GM12874 (cell line): ENCODE measurements around the gene NR2C2AP.

Source experiments
- TF ChIP-seq, protein P1 (sequence below): IDR thresholded peaks from 2 replicates; pipeline ENCODE4 v1.5.1; 2011; ENCODE audit warnings: low read depth, mild to moderate bottlenecking, control low read depth, low read length, moderate library complexity; ENCODE audit not compliant: insufficient read depth

The NR2C2AP gene

DNA sequence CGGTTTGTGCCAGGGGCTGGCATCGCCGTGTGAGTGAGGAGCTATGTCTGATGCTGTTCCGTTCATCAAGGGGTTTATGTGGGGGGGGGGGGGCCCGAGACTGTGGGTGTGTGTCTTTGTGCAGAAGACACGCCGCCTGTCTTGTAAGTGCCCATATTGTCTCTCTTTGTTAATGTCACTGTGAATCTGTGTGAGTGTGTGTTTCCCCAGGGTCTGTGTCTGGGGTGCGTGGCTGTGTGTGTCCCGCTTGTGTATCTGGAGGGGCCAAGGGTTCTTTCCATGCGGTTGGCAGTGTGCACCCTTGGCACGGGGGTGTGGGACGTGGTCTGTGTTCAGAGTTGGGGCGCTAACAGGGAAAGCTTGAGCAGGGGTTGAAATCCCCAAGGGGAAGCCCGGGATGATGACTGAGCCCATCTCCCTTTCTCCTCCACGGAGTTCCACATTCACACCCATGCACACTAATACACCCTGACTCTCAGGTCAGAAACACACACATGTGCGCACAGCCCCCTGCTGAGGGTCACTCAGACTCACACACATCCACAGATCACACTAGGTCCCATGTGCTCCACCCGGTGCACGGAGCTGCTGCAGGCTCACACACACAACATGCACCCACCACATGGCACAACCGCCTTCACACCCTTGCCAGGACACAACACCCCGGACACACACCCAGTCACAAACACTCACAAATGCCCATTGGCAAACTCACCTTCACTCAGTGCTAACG, 10.4 kb upstream of the NR2C2AP start:
- TF ChIP-seq, protein P1, sequence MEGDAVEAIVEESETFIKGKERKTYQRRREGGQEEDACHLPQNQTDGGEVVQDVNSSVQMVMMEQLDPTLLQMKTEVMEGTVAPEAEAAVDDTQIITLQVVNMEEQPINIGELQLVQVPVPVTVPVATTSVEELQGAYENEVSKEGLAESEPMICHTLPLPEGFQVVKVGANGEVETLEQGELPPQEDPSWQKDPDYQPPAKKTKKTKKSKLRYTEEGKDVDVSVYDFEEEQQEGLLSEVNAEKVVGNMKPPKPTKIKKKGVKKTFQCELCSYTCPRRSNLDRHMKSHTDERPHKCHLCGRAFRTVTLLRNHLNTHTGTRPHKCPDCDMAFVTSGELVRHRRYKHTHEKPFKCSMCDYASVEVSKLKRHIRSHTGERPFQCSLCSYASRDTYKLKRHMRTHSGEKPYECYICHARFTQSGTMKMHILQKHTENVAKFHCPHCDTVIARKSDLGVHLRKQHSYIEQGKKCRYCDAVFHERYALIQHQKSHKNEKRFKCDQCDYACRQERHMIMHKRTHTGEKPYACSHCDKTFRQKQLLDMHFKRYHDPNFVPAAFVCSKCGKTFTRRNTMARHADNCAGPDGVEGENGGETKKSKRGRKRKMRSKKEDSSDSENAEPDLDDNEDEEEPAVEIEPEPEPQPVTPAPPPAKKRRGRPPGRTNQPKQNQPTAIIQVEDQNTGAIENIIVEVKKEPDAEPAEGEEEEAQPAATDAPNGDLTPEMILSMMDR: no peak

DNA sequence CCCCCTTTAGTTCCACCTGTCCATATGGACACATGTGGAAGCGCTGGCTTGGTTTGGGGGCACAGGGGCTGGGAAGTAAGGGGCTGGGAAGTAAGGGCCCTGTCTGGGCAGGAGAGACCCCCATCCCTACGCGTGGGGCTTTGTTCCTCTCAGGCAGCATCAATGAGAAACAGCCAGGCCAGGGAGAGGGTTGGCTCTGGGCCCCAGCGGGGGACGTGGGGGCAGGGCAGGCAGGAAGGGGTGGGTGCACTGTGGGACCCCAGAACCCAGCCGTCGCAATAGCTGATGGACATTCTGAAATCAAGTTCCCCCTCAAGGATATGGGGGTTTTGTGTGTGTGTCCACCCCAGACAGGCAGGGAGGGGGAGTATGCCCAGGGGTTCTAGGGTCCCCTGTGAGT, 9.7 kb upstream of the NR2C2AP start:
- TF ChIP-seq, protein P1: no peak

DNA sequence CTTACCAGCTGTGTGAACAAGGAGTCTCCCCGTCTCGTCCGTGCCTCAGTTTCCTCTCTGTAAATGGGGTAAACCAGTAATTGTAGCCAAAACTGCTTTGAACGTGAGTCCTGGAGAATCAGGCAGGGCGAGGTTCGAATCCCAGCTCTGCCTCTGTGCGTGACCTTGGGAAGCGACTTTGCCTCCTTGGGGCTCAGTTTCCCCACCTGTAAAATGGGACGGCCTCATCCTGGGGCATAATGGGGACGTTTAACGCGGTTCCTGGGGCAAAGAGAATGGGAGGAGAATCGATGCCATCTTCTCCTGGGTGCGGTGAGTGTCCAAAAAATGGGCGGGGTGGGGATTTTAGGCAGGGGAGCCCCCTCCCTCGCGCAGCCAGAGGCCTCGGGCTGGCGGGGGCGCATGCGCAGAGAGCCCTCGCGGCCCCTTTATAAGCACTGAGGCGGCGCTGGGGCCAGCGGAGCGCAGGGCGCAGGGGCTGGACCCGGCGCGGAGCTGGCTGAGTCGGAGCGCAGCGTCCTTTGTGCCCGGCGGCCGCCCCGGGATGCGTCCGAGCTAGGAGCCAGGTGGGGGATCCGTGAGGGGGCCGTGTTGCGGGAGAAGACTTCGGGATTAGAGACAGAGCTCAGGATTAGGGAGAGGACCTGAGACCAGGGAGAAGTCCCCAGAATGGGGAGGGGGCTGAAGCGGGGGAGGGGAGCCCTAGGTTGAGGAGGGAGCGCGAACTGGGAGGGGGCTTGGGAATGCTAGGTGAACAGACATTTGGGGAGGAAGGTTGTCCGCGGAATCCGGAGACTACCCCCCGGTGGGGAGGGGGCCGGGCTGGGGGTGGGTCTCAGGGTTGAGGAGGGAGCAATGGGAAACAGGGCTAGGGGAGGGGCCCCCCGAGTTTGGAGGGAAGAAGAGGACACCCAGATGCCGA, 8.5 kb upstream of the NR2C2AP start, which contains the start of gene NCAN:
Gene NCAN, plus strand, starts transcription at position 460 of the 922 bp plus-strand sequence. CDS start 4,996 bp downstream, outside the sequence.
- TF ChIP-seq, protein P1: no peak

DNA sequence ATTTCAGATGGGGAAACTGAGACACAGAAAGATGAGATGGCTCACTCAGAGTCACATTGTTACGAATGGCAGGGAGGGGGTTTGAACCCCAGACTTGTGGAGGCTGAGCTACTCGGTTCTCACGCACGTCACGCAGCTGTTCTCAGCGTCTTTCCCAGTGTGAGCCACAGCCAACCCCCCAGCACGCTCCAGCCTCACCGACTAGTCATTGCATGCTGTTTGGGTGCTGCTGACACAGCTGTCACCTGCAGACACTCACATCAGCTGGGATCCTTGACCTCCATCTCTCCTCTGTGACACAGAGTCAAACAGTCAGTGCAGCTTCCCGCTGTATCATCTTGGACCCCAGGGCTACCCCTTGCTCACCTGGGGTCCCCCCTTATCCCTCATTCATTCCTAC, 6.2 kb upstream of the NR2C2AP start:
- TF ChIP-seq, protein P1: no peak

DNA sequence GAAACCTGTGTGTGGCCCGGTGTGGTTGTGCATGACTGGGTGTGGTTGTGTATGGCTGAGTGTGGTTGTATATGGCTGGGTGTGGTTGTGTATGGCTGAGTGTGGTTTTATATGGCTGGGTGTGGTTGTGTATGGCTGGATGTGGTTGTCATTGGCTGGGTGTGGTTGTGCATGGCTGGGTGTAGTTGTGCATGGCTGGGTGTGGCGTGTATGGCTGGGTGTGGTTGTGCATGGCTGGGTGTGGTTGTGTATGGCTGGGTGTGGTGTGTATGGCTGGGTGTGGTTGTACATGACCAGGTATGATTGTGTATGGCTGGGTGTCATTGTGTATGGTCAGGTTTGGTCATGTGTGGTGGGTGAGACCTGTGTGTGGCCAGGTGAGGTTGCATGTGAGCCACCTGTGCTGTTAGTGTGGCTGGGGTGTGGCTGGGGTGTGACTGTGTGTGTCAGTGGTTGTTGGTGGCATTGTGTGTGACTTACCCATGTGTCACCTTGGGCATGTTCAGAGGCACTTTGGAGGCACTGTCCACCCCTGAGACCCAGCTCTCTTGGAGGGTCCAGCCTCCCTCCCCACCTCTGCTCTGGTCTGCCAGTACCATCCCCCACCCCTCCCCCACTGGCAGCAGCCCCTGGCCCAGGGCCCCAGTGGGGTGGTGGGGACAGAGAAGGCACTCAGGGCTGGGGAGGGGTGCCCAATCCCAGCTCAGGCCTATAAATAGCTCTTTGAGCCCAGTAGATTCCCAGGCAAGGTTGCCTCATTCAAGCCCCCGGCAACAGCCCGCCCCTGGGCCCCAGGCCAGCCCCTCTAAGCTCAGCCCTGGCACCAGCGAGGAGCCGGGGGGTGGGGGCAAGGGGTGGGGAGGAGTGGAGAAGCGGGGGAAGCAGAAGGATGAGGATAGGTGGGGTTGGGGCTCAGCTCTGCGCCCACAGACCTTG, 4.7 kb upstream of the NR2C2AP start:
- TF ChIP-seq, protein P1: no peak

DNA sequence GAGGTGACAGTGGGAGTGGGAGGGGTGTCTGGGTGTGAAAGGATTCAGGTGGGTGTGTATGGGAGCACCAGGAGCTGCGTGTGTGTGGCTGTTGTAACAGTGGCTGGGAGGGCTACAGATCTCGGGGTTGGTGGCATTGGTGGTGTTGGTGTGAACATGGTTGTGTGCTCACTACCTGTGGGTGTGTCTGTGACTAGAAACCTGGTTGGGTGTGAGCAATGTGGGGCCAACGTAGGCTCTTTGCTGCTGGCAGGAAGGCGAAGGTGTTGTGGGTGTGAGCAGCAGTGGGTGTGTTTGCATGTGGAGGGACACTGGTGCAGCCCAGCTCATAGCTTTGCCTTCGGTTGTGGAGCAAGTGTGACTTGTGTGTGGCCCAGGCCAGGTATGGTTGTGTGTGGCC, 3.7 kb upstream of the NR2C2AP start:
- TF ChIP-seq, protein P1: no peak
